ENCODE results near the gene IL9. TPM values are rescaled to one million over a fixed set of nuclear protein-coding genes. Genes with fewer than 3 reads are reported as not detected.

The IL9 gene
- total and polyA plus RNA-seq, 11 donors, result not detected

- Histone ChIP-seq H3K27me3 (peaks cover 0 to 5% (median 0%) of the 10 kb centered on the region in 9 donors), H3K4me3 (no peak overlapping the region), H3K36me3 (no peaks in the 10 kb centered on the region), H3K9me3 (no peaks in the 10 kb centered on the region), H3K4me1 (peaks cover 0 to 4% (median 0%) of the 10 kb centered on the region in 12 donors), H3K27ac (no peak overlapping the region)
- DNase-seq, result no peak
- intact Hi-C loops (cut with DNase I), result no loop called here
- ATAC-seq, result no peak
- TF ChIP-seq, protein P1, sequence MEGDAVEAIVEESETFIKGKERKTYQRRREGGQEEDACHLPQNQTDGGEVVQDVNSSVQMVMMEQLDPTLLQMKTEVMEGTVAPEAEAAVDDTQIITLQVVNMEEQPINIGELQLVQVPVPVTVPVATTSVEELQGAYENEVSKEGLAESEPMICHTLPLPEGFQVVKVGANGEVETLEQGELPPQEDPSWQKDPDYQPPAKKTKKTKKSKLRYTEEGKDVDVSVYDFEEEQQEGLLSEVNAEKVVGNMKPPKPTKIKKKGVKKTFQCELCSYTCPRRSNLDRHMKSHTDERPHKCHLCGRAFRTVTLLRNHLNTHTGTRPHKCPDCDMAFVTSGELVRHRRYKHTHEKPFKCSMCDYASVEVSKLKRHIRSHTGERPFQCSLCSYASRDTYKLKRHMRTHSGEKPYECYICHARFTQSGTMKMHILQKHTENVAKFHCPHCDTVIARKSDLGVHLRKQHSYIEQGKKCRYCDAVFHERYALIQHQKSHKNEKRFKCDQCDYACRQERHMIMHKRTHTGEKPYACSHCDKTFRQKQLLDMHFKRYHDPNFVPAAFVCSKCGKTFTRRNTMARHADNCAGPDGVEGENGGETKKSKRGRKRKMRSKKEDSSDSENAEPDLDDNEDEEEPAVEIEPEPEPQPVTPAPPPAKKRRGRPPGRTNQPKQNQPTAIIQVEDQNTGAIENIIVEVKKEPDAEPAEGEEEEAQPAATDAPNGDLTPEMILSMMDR (IDR thresholded peaks at IDR 0.05), result no peak
- no peak for TF ChIP-seq POLR2A (IDR thresholded peaks at IDR 0.05)
- WGBS, 4 donors, result 58 to 70% (median 66%) methylated on average over 3 of the region's 3 CpGs
Measured at GRCh38 chr5:135874461-135874860, 21.2 kb downstream of the IL9 start.

GRCh38 chr5:135873831-135874230, 21.8 kb downstream of the IL9 start:
- Histone ChIP-seq H3K36me3 (no peaks in the 10 kb centered on the region), H3K4me3 (no peak overlapping the region), H3K27ac (no peak overlapping the region), H3K27me3 (peaks cover 0 to 6% (median 0%) of the 10 kb centered on the region in 9 donors), H3K4me1 (peaks cover 0 to 4% (median 0%) of the 10 kb centered on the region in 12 donors), H3K9me3 (no peaks in the 10 kb centered on the region)
- no peak for DNase-seq
- ATAC-seq, result no peak
- no peak for TF ChIP-seq POLR2A (IDR thresholded peaks at IDR 0.05)
- TF ChIP-seq, protein P1 (IDR thresholded peaks at IDR 0.05), result no peak
- intact Hi-C loops (cut with DNase I), result no loop called here
- WGBS, 4 donors, result 69 to 92% (median 76%) methylated on average over 5 of the region's 5 CpGs

DNA sequence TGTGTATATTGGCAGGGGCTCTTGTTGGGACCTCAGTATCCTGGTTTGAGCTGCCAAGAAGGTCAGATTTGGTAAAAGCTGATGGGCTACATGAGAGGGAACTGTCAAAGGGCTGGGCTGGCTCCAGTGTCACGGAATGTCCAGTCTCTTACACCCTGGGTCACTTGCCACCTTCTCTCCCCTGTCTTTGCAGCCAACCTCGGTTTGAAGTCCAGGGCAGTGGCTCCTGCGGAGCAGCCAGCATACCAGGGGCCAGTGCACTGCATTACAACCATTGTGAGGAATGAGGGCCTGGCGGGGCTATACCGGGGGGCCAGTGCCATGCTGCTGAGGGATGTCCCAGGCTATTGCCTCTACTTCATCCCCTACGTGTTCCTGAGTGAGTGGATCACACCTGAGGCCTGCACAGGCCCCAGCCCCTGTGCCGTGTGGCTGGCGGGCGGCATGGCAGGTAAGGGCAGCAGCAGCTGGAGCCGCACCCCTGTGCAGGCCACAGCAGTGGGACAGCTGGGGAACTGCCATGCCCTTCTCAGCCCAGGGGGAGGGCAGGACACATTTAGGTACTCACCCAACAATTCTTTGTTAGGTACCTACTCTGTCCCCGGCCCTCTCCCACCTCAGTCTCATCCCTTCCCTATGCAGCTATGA, 24.2 kb downstream of the IL9 start:
- TF ChIP-seq, protein P1 (IDR thresholded peaks at IDR 0.05), result no peak
- TF ChIP-seq POLR2A (IDR thresholded peaks at IDR 0.05), result no peak
- Histone ChIP-seq H3K4me1 (no peaks in the 10 kb centered on the region), H3K36me3 (no peaks in the 10 kb centered on the region), H3K4me3 (no peak overlapping the region), H3K27ac (no peak overlapping the region), H3K9me3 (no peaks in the 10 kb centered on the region), H3K27me3 (peaks cover 0 to 6% (median 0%) of the 10 kb centered on the region in 9 donors)
- WGBS, 4 donors, result 76 to 86% (median 80%) methylated on average over 8 to 11 of the region's 11 CpGs
- DNase-seq (no peak), ATAC-seq (peak in 1 of 4 donors; percentile 34)
- intact Hi-C loops (cut with DNase I), result no loop called here

DNA sequence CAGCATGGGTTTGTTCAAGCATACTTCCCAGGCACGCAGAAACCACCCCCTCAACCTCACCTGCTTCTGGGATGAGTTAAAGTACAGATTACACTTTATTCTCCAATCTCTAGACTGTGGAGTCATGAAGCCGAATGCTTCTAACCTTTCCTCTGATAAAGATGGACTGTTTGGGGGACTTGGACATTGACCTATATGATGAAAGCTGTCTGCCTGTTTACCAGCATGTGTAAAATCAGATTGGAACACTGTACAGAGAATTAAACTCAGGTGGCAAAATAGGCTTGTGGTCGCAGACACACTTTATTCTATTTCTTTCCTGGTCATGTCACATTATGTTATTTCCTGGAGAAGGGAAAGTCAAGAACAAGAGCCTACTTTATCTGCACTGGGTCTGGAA, 25.7 kb downstream of the IL9 start:
- Histone ChIP-seq H3K27ac (no peak overlapping the region), H3K4me1 (peaks cover 0 to 3% (median 0%) of the 10 kb centered on the region in 12 donors), H3K27me3 (peaks cover 0 to 6% (median 0%) of the 10 kb centered on the region in 9 donors), H3K4me3 (no peak overlapping the region), H3K9me3 (no peaks in the 10 kb centered on the region), H3K36me3 (no peaks in the 10 kb centered on the region)
- 61 to 90% (median 68%) methylated on average over 2 to 3 of the region's 3 CpGs for WGBS, 4 donors
- intact Hi-C loops (cut with DNase I), result no loop called here
- no peak for TF ChIP-seq POLR2A (IDR thresholded peaks at IDR 0.05)
- TF ChIP-seq, protein P1 (IDR thresholded peaks at IDR 0.05), result no peak
- DNase-seq, result no peak
- ATAC-seq, result no peak
